HepG2 (cell line): ENCODE results near the gene DEFB131B. TPM values are rescaled to one million over a fixed set of nuclear protein-coding genes. Genes with fewer than 3 reads are reported as not detected.
A peak's percentile ranks its signal among the peaks of the same experiment; 100 is the strongest.
"Not testable (repeated sequence)": the region's sequence is repeated elsewhere in the genome, so short reads cannot be mapped to it uniquely, and the experiment has no call there.

Experiments used
- DMAP1 ChIP-seq: IDR thresholded peaks from 2 replicates; pipeline ENCODE4 v1.6.1; 2016
- FOXA3 ChIP-seq: IDR thresholded peaks from 2 replicates; pipeline ENCODE4 v1.6.1; 2016; ENCODE audit warnings: missing genetic modification reagents, missing compliant biosample characterization
- GTF3A ChIP-seq: sonication (generic); formaldehyde crosslinking; conservative IDR thresholded peaks from 2 replicates; pipeline ENCODE4 v1.4.0; 2020; ENCODE audit warnings: mild to moderate bottlenecking, missing genetic modification reagents
- HIC2 ChIP-seq: sonication (generic); formaldehyde crosslinking; IDR thresholded peaks from 2 replicates; pipeline ENCODE4 v1.9.0; 2022; ENCODE audit warnings: low read depth, missing genetic modification reagents
- HOXA3 ChIP-seq: sonication (generic); formaldehyde crosslinking; IDR thresholded peaks from 2 replicates; pipeline ENCODE4 v1.5.0; 2020; ENCODE audit warnings: missing genetic modification reagents
- KAT8 ChIP-seq: IDR thresholded peaks from 2 replicates; pipeline ENCODE4 v1.6.1; 2016; ENCODE audit warnings: missing genetic modification reagents, missing compliant biosample characterization
- KDM6A ChIP-seq: IDR thresholded peaks from 2 replicates; pipeline ENCODE4 v1.6.1; 2016; ENCODE audit warnings: low read depth
- NCOR1 ChIP-seq: fragments of 200-600 bp; sonication (generic); IDR thresholded peaks from 2 replicates; pipeline ENCODE4 v1.7.0; 2017; ENCODE audit warnings: antibody characterized with exemption, low read length, borderline replicate concordance
- NR2F6 ChIP-seq, 2 experiments: IDR thresholded peaks; 2 replicates each; pipeline ENCODE4 v1.6.1; 2016; ENCODE audit warnings: antibody characterized with exemption in 1 of 2, mild to moderate bottlenecking in 1 of 2
- POGZ ChIP-seq: sonication (generic); formaldehyde crosslinking; IDR thresholded peaks from 2 replicates; pipeline ENCODE4 v1.4.0; 2020; ENCODE audit warnings: mild to moderate bottlenecking, missing genetic modification reagents
- SAP130 ChIP-seq: IDR thresholded peaks from 2 replicates; pipeline ENCODE4 v1.6.1; 2016; ENCODE audit warnings: low read depth
- SOX5 ChIP-seq: IDR thresholded peaks from 2 replicates; pipeline ENCODE4 v1.6.1; 2016; ENCODE audit warnings: borderline replicate concordance
- TARDBP ChIP-seq: sonication (generic); formaldehyde crosslinking; IDR thresholded peaks from 2 replicates; pipeline ENCODE4 v1.8.0; 2022; ENCODE audit warnings: mild to moderate bottlenecking, missing genetic modification reagents
- TCF7 ChIP-seq: sonication (generic); IDR thresholded peaks from 2 replicates; pipeline ENCODE4 v1.6.1; 2016; ENCODE audit warnings: antibody characterized with exemption, low read depth
- YEATS4 ChIP-seq: sonication (generic); formaldehyde crosslinking; IDR thresholded peaks from 2 replicates; pipeline ENCODE4 v1.4.0; 2020; ENCODE audit warnings: missing genetic modification reagents, borderline replicate concordance
- ZFP90 ChIP-seq: sonication (generic); formaldehyde crosslinking; IDR thresholded peaks from 2 replicates; pipeline ENCODE4 v1.8.0; 2022; ENCODE audit warnings: missing genetic modification reagents, mild to moderate bottlenecking, inconsistent platforms, borderline replicate concordance
- ZGPAT ChIP-seq: IDR thresholded peaks from 2 replicates; pipeline ENCODE4 v1.6.1; 2016; ENCODE audit warnings: mild to moderate bottlenecking
- ZNF34 ChIP-seq: sonication (generic); formaldehyde crosslinking; IDR thresholded peaks from 2 replicates; pipeline ENCODE4 v1.4.0; 2020; ENCODE audit warnings: mild to moderate bottlenecking, missing genetic modification reagents, borderline replicate concordance
- ZNF574 ChIP-seq: sonication (generic); formaldehyde crosslinking; IDR thresholded peaks from 2 replicates; pipeline ENCODE4 v1.4.0; 2020; ENCODE audit warnings: missing genetic modification reagents
- ZNF687 ChIP-seq: sonication (generic); formaldehyde crosslinking; IDR thresholded peaks from 2 replicates; pipeline ENCODE4 v1.5.1; 2020; ENCODE audit warnings: mild to moderate bottlenecking, missing genetic modification reagents, moderate library complexity
- polyA plus RNA-seq, 8 experiments: library from polyadenylated mRNA; depleted of rRNA in 3 of 8; stranded (reverse) in 7 of 8; unstranded in 1 of 8; fragments of >200 nt; fragmentation: Illumina TruSeq in 4 of 8; extraction: Trizol in 4 of 8; gene quantifications; 2 replicates each; pipeline versions ENCODE4 v1.2.1 to v1.2.3, GENCODE V29; 2011 to 2016; ENCODE audit warnings: low read depth in 4 of 8, missing spikeins in 1 of 8, mixed read lengths in 1 of 8; ENCODE audit not compliant: insufficient read depth in 1 of 8
- total RNA-seq, 5 experiments: library from RNA; depleted of rRNA; stranded (reverse); fragments of >200 nt; fragmentation: Illumina TruSeq; extraction: Trizol; gene quantifications; 2 replicates each; pipeline ENCODE4 v1.2.3, GENCODE V29; 2016; ENCODE audit warnings: low read depth in 1 of 5

DEFB131B gene
- total and polyA plus RNA-seq, 2 of the 13 experiments (the other 11 are each of a cell fraction or from before 2014, with no cell fraction given): not detected

DNA sequence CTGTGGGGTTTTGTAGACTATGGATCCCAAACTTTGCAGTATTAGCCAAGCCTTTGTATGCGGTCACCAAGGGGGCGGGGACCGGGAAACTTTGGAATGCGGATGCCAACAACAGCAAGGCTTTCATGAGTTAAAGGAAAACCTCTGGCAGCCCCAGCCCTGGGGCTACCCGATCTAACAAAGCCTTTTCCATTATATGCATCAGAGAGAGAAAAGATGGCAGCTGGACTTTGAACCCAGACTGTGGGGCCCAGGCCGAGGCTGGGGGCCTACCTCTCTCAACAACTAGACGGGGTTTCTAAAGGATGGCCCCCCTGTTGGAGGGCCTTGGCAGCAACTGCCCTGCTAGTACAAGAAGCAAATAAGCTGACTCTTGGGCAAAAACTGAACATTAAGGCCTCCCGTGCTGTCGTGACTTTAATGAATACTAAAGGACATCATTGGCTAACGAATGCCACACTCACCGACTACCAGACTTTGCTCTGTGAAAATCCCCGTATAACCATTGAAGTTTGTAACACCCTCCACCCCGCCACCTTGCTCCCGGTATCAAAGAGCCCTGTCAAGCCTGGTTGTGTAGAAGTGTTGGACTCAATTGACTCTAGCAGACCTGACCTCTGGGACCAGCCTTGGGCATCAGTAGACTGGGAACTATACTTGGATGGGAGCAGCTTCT, 10.2 kb downstream of the DEFB131B start (continued):
- TF ChIP-seq ZNF687 (CRISPR knock-in tag) (peak; percentile 38; the same call in 1 of the 2 replicates), TARDBP (CRISPR knock-in tag) (0 out of 2 replicates have a peak, but pooled peaks have one; percentile 44), SAP130 (CRISPR knock-in tag) (0 out of 2 replicates have a peak, but pooled peaks have one; percentile 26), HIC2 (CRISPR knock-in tag) (0 out of 2 replicates have a peak, but pooled peaks have one; percentile 22), POGZ (peak; percentile 71), ZNF34 (CRISPR knock-in tag) (0 out of 2 replicates have a peak, but pooled peaks have one; percentile 64), SOX5 (CRISPR knock-in tag) (peak; percentile 74; the same call in 1 of the 2 replicates), KAT8 (CRISPR knock-in tag) (peak; percentile 45), KDM6A (CRISPR knock-in tag) (peak; percentile 91), ZNF574 (peak; percentile 72), ZGPAT (CRISPR knock-in tag) (0 out of 2 replicates have a peak, but pooled peaks have one; percentile 46), ZFP90 (CRISPR knock-in tag) (0 out of 2 replicates have a peak, but pooled peaks have one; percentile 51), NCOR1 (peak; percentile 74; the same call in 1 of the 2 replicates), TCF7 (peak; percentile 66), GTF3A (0 out of 2 replicates have a peak, but pooled peaks have one; percentile 45), FOXA3 (peak; percentile 22; the same call in 1 of the 2 replicates), YEATS4 (CRISPR knock-in tag) (peak; percentile 57; the same call in 1 of the 2 replicates), NR2F6 (IDR thresholded peaks at IDR 0.05) (peak; percentile 19; the same call in 1 of the 2 replicates), HOXA3 (peak; percentile 70), DMAP1 (CRISPR knock-in tag) (peak; percentile 59; the same call in 1 of the 2 replicates)
- not testable (repeated sequence) for TF ChIP-seq NR2F6 (CRISPR knock-in tag; IDR thresholded peaks at IDR 0.05)
